Tibial nerve (tissue), 3 donors: ENCODE results near the gene APLP2.

ENCODE experiments used
- POLR2A ChIP-seq, 2 donors: fragments of 450-650 bp; IDR thresholded peaks; one replicate each; pipeline ENCODE4 v1.6.1; 2017; ENCODE audit warnings: antibody characterized with exemption in 2 of 2, mild to moderate bottlenecking in 2 of 2, moderate library complexity in 2 of 2
- TF ChIP-seq, protein P1 (sequence below), 5 experiments: fragments of 200-600 bp in 3 of 5; fragments of 450-650 bp in 2 of 5; sonication (generic) in 3 of 5; IDR thresholded peaks; one replicate each; pipeline ENCODE4 v1.5.1; 2016 to 2019; ENCODE audit warnings: antibody characterized with exemption in 5 of 5, mild to moderate bottlenecking in 3 of 5, moderate library complexity in 2 of 5

DNA sequence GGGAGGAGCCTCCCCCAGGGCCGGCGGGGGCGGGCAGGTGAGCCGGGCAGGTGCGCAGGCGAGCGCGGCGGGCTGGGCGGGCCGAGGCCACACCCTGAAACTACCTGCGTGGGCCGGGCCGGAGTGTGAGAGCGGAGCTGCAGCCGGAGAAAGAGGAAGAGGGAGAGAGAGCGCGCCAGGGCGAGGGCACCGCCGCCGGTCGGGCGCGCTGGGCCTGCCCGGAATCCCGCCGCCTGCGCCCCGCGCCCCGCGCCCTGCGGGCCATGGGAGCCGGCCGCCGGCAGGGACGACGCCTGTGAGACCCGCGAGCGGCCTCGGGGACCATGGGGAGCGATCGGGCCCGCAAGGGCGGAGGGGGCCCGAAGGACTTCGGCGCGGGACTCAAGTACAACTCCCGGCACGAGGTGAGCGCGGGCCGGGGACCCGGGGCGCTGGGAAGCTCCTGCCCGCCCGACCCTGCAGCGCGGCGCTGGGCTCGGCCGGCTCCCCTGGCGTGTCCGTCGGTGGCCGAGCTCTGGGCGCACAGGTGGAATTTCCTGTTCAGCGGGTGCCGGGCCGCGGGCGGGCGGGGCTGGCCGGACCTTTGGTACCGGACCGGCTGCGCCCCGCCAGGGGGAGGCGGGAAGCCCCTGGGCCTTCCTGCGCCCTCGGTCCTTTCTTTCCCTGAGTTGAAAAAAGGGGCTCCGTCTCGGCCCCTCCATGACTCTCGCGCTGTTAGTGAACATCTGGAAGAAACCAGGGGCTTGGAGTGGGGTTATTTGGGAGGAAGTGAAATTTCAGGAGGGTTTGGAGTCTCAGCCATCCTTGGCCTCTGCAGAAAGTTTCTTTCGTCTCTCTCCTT, 90.2 kb downstream of the APLP2 start, which contains the start of gene ST14:
- no peak for TF ChIP-seq POLR2A (IDR thresholded peaks at IDR 0.05)
- TF ChIP-seq, protein P1, sequence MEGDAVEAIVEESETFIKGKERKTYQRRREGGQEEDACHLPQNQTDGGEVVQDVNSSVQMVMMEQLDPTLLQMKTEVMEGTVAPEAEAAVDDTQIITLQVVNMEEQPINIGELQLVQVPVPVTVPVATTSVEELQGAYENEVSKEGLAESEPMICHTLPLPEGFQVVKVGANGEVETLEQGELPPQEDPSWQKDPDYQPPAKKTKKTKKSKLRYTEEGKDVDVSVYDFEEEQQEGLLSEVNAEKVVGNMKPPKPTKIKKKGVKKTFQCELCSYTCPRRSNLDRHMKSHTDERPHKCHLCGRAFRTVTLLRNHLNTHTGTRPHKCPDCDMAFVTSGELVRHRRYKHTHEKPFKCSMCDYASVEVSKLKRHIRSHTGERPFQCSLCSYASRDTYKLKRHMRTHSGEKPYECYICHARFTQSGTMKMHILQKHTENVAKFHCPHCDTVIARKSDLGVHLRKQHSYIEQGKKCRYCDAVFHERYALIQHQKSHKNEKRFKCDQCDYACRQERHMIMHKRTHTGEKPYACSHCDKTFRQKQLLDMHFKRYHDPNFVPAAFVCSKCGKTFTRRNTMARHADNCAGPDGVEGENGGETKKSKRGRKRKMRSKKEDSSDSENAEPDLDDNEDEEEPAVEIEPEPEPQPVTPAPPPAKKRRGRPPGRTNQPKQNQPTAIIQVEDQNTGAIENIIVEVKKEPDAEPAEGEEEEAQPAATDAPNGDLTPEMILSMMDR (IDR thresholded peaks at IDR 0.05): no peak
